Activated CD8-positive, alpha-beta memory T cell treated with anti-CD3 and anti-CD28 coated beads for 24 hours (primary cell): ENCODE measurements around the gene CTNND2.
"Not testable (repeated sequence)": the region's sequence is repeated elsewhere in the genome, so short reads cannot be mapped to it uniquely, and the experiment has no call there.

Source experiments
- DNase-seq: peaks from one replicate; pipeline ENCODE4 v3.0.0-alpha.2; 2020

The CTNND2 gene

GRCh38 chr5:11869203-11869602 lies 35.0 kb downstream of the CTNND2 start:
- DNase-seq = no peak

GRCh38 chr5:11863911-11864310 lies 40.3 kb downstream of the CTNND2 start:
- DNase-seq = no peak

- DNase-seq = no peak
Observed at GRCh38 chr5:11857391-11857790, 46.9 kb downstream of the CTNND2 start.

- DNase-seq = no peak
Observed at GRCh38 chr5:11854936-11855335, 49.3 kb downstream of the CTNND2 start.

- no peak for DNase-seq
Observed at GRCh38 chr5:11853796-11854195, 50.5 kb downstream of the CTNND2 start.

GRCh38 chr5:11853140-11853539 lies 51.1 kb downstream of the CTNND2 start:
- no peak for DNase-seq

GRCh38 chr5:11852717-11853087 lies 51.5 kb downstream of the CTNND2 start:
- DNase-seq = no peak

GRCh38 chr5:11851965-11852716 lies 52.1 kb downstream of the CTNND2 start:
- no peak for DNase-seq

- DNase-seq = no peak
Observed at GRCh38 chr5:11851416-11851815, 52.8 kb downstream of the CTNND2 start.

GRCh38 chr5:11828566-11828965 lies 75.7 kb downstream of the CTNND2 start:
- DNase-seq = not testable (repeated sequence)

- DNase-seq = no peak
Observed at GRCh38 chr5:11822598-11822997, 81.6 kb downstream of the CTNND2 start.

- no peak for DNase-seq
Observed at GRCh38 chr5:11815916-11816315, 88.3 kb downstream of the CTNND2 start.

GRCh38 chr5:11815481-11815880 lies 88.8 kb downstream of the CTNND2 start:
- no peak for DNase-seq

- DNase-seq = no peak
Observed at GRCh38 chr5:11814373-11814772, 89.9 kb downstream of the CTNND2 start.

GRCh38 chr5:11809407-11809806 lies 94.8 kb downstream of the CTNND2 start:
- no peak for DNase-seq

GRCh38 chr5:11803436-11803835 lies 100.8 kb downstream of the CTNND2 start:
- no peak for DNase-seq

GRCh38 chr5:11801061-11801460 lies 103.2 kb downstream of the CTNND2 start:
- no peak for DNase-seq

GRCh38 chr5:11797132-11797531 lies 107.1 kb downstream of the CTNND2 start:
- DNase-seq = no peak

- no peak for DNase-seq
Observed at GRCh38 chr5:11793396-11793795, 110.8 kb downstream of the CTNND2 start.

- no peak for DNase-seq
Observed at GRCh38 chr5:11792621-11793020, 111.6 kb downstream of the CTNND2 start.

- no peak for DNase-seq
Observed at GRCh38 chr5:11791792-11792191, 112.5 kb downstream of the CTNND2 start.

GRCh38 chr5:11790201-11790600 lies 114.0 kb downstream of the CTNND2 start:
- DNase-seq = no peak

GRCh38 chr5:11785771-11786352 lies 118.4 kb downstream of the CTNND2 start:
- DNase-seq = no peak

GRCh38 chr5:11780641-11781345 lies 123.5 kb downstream of the CTNND2 start:
- no peak for DNase-seq
